H54 (cell line): ENCODE results near the gene ACAN.

ENCODE experiments used
- DNase-seq: peaks from one replicate; pipeline ENCODE4 v3.0.0; 2011; ENCODE audit warnings: low spot score, mixed read lengths; ENCODE audit not compliant: insufficient read length
- FAIRE-seq: peaks from 3 replicates; lab custom pipeline; 2011; peaks lifted over from hg19 to GRCh38; lab: Jason Lieb, UNC
- POLR2A ChIP-seq: IDR thresholded peaks from 2 replicates; pipeline ENCODE4 v1.6.1; 2011; ENCODE audit warnings: low read depth, mild to moderate bottlenecking, low read length

The ACAN gene

GRCh38 chr15:88814393-88814792, 11.2 kb downstream of the ACAN start:
- FAIRE-seq (no peak), DNase-seq (no peak)
- TF ChIP-seq POLR2A: no peak

- FAIRE-seq: no peak
These were observed 15.7 kb downstream of the ACAN start for GRCh38 chr15:88818920-88819319.

GRCh38 chr15:88821993-88822392, 18.8 kb downstream of the ACAN start:
- no peak for DNase-seq
- no peak for FAIRE-seq
- no peak for TF ChIP-seq POLR2A

More at GRCh38 chr15:88818920-88819319, 15.7 kb downstream of the ACAN start:
- no peak for TF ChIP-seq POLR2A
- DNase-seq: no peak

- FAIRE-seq (no peak), DNase-seq (no peak)
- TF ChIP-seq POLR2A: no peak
These were observed 25.6 kb downstream of the ACAN start for GRCh38 chr15:88828791-88829190.

- DNase-seq: no peak
- FAIRE-seq: no peak
- TF ChIP-seq POLR2A: no peak
These were observed 26.8 kb downstream of the ACAN start for GRCh38 chr15:88830016-88830415.

- DNase-seq: no peak
- no peak for TF ChIP-seq POLR2A
- FAIRE-seq: no peak
These were observed 29.8 kb downstream of the ACAN start for GRCh38 chr15:88832820-88833730.

GRCh38 chr15:88833731-88834100, 30.5 kb downstream of the ACAN start:
- no peak for FAIRE-seq
- no peak for DNase-seq

GRCh38 chr15:88834211-88834812, 31.1 kb downstream of the ACAN start:
- no peak for FAIRE-seq
- TF ChIP-seq POLR2A: no peak
- peak; percentile 38 for DNase-seq

More at GRCh38 chr15:88833731-88834100, 30.5 kb downstream of the ACAN start:
- no peak for TF ChIP-seq POLR2A

- DNase-seq: no peak
- no peak for FAIRE-seq
- no peak for TF ChIP-seq POLR2A
These were observed 31.9 kb downstream of the ACAN start for GRCh38 chr15:88835119-88835518.

GRCh38 chr15:88835646-88836045, 32.4 kb downstream of the ACAN start:
- no peak for TF ChIP-seq POLR2A
- no peak for FAIRE-seq
- no peak for DNase-seq

- FAIRE-seq: no peak
- no peak for DNase-seq
- no peak for TF ChIP-seq POLR2A
These were observed 35.4 kb downstream of the ACAN start for GRCh38 chr15:88838667-88839066.

GRCh38 chr15:88839146-88839545, 35.9 kb downstream of the ACAN start:
- DNase-seq: no peak
- no peak for FAIRE-seq
- TF ChIP-seq POLR2A: no peak

GRCh38 chr15:88839961-88840360, 36.7 kb downstream of the ACAN start:
- FAIRE-seq (no peak), DNase-seq (no peak)
- TF ChIP-seq POLR2A: no peak

- DNase-seq (no peak), FAIRE-seq (no peak)
- TF ChIP-seq POLR2A: no peak
These were observed 38.0 kb downstream of the ACAN start for GRCh38 chr15:88841236-88841635.

- DNase-seq: no peak
- no peak for TF ChIP-seq POLR2A
These were observed 38.9 kb downstream of the ACAN start for GRCh38 chr15:88842156-88842555.

GRCh38 chr15:88843334-88843733, 40.1 kb downstream of the ACAN start:
- FAIRE-seq (no peak), DNase-seq (no peak)
- no peak for TF ChIP-seq POLR2A

More at GRCh38 chr15:88842156-88842555, 38.9 kb downstream of the ACAN start:
- no peak for FAIRE-seq
